C4-2B (cell line): ENCODE results near the gene SRSF2.

Experiments used
- ZFX ChIP-seq: fragments of 450-650 bp; IDR thresholded peaks from 2 replicates; pipeline ENCODE4 v1.6.1; 2017
- TF ChIP-seq, protein P1 (sequence below): fragments of 450-650 bp; conservative IDR thresholded peaks from 2 replicates; pipeline ENCODE4 v1.5.1; 2017; ENCODE audit warnings: mild to moderate bottlenecking

DNA sequence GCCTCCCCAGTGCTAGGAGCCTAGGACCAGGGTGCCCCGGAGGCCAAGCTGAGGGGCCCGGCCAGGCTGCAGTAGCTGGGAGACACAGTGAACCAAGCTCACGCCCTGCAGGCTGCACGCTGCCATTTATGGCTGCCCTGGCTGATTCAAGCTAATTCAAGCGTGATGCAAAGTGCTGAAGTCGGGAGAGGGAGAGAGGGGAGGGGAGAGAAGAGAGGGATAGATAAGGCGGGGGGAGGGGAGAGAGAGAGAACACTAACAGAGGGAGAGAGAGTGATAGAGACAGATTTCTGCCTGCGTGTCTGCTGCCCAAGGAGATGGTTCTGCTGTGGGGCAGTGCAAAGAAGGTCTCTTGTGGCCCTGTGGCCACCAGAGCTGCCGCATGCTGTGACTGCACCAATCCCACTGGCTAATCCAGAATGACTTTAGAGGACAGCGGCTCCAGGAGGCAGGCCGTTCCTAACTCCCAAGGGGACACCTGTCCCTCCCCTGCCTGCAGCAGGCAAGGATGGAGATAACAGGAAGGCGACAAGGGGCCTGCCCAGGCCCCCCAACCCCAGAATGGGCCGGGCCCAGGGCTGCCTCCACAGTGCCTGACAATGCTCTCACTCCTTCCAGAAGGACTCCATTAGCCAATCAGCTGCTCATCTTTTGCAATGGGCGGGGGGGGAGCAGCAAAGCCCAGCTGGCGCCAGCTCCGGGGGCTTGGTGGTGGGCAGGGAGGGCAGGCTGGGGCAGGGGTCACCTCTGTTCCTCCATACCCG lies 39.2 kb downstream of the SRSF2 start:
- TF ChIP-seq, protein P1, sequence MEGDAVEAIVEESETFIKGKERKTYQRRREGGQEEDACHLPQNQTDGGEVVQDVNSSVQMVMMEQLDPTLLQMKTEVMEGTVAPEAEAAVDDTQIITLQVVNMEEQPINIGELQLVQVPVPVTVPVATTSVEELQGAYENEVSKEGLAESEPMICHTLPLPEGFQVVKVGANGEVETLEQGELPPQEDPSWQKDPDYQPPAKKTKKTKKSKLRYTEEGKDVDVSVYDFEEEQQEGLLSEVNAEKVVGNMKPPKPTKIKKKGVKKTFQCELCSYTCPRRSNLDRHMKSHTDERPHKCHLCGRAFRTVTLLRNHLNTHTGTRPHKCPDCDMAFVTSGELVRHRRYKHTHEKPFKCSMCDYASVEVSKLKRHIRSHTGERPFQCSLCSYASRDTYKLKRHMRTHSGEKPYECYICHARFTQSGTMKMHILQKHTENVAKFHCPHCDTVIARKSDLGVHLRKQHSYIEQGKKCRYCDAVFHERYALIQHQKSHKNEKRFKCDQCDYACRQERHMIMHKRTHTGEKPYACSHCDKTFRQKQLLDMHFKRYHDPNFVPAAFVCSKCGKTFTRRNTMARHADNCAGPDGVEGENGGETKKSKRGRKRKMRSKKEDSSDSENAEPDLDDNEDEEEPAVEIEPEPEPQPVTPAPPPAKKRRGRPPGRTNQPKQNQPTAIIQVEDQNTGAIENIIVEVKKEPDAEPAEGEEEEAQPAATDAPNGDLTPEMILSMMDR = no peak
- no peak for TF ChIP-seq ZFX
